Activated CD8-positive, alpha-beta T cell treated with anti-CD3 and anti-CD28 coated beads for 36 hours (primary cell): ENCODE data around the gene KLHL2. TPM values are rescaled to one million over a fixed set of nuclear protein-coding genes. Genes with fewer than 3 reads are reported as not detected.
"Not testable (repeated sequence)": the region's sequence is repeated elsewhere in the genome, so short reads cannot be mapped to it uniquely, and the experiment has no call there.

Experiments
- ATAC-seq: fragments of 200-7000 bp; cut with Tn5 transposase; one replicate; pipeline ENCODE4 v1.10.0; 2021; ENCODE audit warnings: mild to moderate bottlenecking, moderate library complexity
- CTCF ChIA-PET: fragments of 350-600 bp; sonication (Branson Sonifier 250); formaldehyde crosslinking; loops from one replicate; lab custom pipeline; 2021; ENCODE audit warnings: antibody characterized with exemption; lab: Charles Lee
- POLR2A ChIA-PET: fragments of 350-600 bp; sonication (Branson Sonifier 250); formaldehyde crosslinking; loops from one replicate; lab custom pipeline; 2021; ENCODE audit warnings: antibody characterized with exemption; lab: Charles Lee
- DNase-seq: peaks from one replicate; pipeline ENCODE4 v3.0.0-alpha.2; 2020
- H3K27ac Mint-ChIP-seq: one replicate; pipeline ENCODE4 v1.8.0; 2021; ENCODE audit warnings: mild to moderate bottlenecking, mixed read lengths
- H3K27me3 Mint-ChIP-seq: one replicate; pipeline ENCODE4 v1.8.0; 2021; ENCODE audit warnings: mixed read lengths
- H3K36me3 Mint-ChIP-seq: one replicate; pipeline ENCODE4 v1.8.0; 2021; ENCODE audit warnings: low read depth, mixed read lengths
- H3K4me1 Mint-ChIP-seq: one replicate; pipeline ENCODE4 v1.8.0; 2021; ENCODE audit warnings: low read depth, mixed read lengths
- H3K4me3 Mint-ChIP-seq: one replicate; pipeline ENCODE4 v1.8.0; 2021; ENCODE audit warnings: mild to moderate bottlenecking, moderate library complexity, mixed read lengths
- H3K9me3 Mint-ChIP-seq: one replicate; pipeline ENCODE4 v1.8.0; 2021; ENCODE audit warnings: mixed read lengths
- CTCF ChIP-seq: fragments of 200-600 bp; IDR thresholded peaks from one replicate; pipeline ENCODE4 v1.8.0; 2022; ENCODE audit warnings: antibody characterized with exemption, mild to moderate bottlenecking
- intact Hi-C: fragments of 100-400 bp; cut with micrococcal nuclease; formaldehyde crosslinking; loops from one replicate; pipeline ENCODE4 v1.10.0; 2022
- total RNA-seq, 2 experiments: library from RNA; stranded (reverse); gene quantifications; one replicate each; pipeline ENCODE4 v1.2.3, GENCODE V29; 2021

KLHL2 gene
- total RNA-seq, 2 experiments from 2014 or later = 24.5 to 29.4 TPM

DNA sequence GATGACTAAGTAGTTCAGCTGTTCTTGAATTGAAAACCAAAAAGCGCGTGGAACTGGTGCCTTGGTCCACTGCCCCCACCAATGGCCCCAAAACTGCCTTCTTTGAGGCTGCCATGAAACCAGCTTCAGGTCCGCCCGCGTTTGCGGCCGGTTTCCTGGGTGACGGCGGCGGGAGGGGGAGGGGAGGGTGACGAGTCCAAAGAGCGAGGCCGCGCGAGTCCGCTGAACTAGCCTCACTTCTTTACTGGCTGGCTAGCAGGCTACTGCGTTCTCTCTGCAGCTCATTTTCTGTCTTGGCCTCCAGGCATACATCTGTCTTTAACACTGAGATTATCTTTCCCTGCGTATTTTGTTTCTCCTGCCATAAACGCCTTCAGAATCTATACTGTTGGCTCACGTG lies 72.2 kb downstream of the KLHL2 start:
- intact Hi-C loops, POLR2A ChIA-PET, ATAC-seq, H3K9me3 Mint-ChIP-seq, H3K27me3 Mint-ChIP-seq, H3K4me1 Mint-ChIP-seq, DNase-seq, CTCF ChIA-PET, H3K27ac Mint-ChIP-seq, H3K4me3 Mint-ChIP-seq: not testable (repeated sequence)
- peaks cover 36% of the 10 kb centered on the region for H3K36me3 Mint-ChIP-seq

DNA sequence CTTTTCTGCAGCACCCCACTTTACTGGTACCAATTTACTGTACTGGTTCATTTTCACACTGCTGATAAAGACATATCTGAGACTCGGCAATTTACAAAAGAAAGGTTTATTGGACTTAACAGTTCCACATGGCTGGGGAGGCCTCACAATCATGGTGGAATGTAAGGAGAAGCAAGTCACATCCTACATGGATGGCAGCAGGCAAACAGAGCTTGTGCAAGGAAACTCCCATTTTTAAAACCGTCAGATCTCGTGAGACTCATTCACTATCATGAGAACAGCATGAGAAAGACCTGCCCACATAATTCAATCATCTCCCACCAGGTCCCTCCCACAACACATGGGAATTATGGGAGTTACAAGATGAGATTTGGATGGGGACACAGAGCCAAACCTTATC lies 77.3 kb downstream of the KLHL2 start:
- DNase-seq, intact Hi-C loops, ATAC-seq, H3K27ac Mint-ChIP-seq, H3K27me3 Mint-ChIP-seq, H3K9me3 Mint-ChIP-seq, CTCF ChIA-PET, POLR2A ChIA-PET, H3K4me3 Mint-ChIP-seq: not testable (repeated sequence)
- peaks cover 37% of the 10 kb centered on the region for H3K4me1 Mint-ChIP-seq
- peaks cover 43% of the 10 kb centered on the region for H3K36me3 Mint-ChIP-seq

DNA sequence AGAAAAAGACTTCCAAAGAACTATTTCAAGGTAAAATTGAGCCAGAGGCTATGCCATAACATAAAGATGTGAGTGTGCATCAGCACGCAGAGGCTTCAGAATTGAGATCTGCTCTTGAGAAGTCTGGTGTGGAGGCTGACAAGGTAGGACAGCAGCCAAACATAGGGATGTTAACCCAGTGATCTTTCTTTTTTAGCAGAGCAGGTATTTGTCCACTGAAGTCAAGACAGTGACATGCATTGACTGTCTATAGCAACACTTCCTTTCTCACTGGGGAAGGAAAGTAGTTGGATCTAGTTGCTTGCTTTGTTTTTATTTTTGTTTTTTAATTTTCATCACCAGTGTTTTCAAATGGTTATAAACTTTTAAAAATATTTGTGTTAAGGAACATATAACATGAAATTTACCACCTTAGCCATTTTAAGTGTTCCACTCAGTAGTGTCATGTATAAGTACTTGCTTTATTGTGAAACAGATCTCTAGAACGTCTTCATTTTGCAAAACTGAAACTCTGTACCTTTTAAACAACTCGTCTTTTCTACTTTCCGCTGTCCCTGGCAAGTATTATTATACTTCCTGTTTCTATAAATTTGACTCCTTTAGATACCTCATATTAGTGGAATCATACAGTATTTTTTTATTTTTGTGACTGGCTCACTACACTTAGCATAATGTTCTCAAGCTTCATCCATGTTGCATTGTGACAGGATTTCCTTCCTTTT lies 79.4 kb downstream of the KLHL2 start:
- peaks cover 39% of the 10 kb centered on the region for H3K4me1 Mint-ChIP-seq
- peak; percentile 60 for ATAC-seq
- CTCF ChIA-PET, H3K9me3 Mint-ChIP-seq, DNase-seq, intact Hi-C loops, POLR2A ChIA-PET, H3K27me3 Mint-ChIP-seq: not testable (repeated sequence)
- peaks cover 47% of the 10 kb centered on the region for H3K36me3 Mint-ChIP-seq
- H3K27ac Mint-ChIP-seq = peak overlapping the region; percentile 83
- H3K4me3 Mint-ChIP-seq = peak overlapping the region; percentile 35

DNA sequence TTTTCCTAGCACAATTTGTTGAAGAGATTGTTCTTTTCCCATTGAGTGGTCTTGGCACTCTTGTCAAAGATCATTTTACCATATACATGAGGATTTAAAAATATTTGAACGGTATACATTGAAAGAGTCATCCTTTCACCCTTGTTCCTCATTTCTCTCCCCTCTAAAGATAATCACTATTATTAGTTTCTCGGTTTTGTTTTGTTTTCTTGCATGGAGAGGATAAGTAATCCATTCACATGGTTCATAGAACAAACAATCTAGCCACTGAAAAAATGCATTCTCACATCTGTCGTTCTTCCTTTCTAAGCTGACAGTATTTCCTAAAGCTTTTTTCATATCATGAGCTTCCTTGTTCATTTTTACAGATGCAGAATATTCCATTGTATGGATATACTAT lies 80.9 kb downstream of the KLHL2 start:
- TF ChIP-seq CTCF = no peak
- ATAC-seq = no peak
- H3K27ac Mint-ChIP-seq = no peak overlapping the region
- peaks cover 34% of the 10 kb centered on the region for H3K36me3 Mint-ChIP-seq
- intact Hi-C loops = no loop called here
- no peak overlapping the region for H3K4me3 Mint-ChIP-seq
- CTCF ChIA-PET = no interaction called here
- H3K4me1 Mint-ChIP-seq = peaks cover 39% of the 10 kb centered on the region
- no peak for DNase-seq
- H3K9me3 Mint-ChIP-seq = peaks cover 2% of the 10 kb centered on the region
- no peaks in the 10 kb centered on the region for H3K27me3 Mint-ChIP-seq
- POLR2A ChIA-PET = no interaction called here

DNA sequence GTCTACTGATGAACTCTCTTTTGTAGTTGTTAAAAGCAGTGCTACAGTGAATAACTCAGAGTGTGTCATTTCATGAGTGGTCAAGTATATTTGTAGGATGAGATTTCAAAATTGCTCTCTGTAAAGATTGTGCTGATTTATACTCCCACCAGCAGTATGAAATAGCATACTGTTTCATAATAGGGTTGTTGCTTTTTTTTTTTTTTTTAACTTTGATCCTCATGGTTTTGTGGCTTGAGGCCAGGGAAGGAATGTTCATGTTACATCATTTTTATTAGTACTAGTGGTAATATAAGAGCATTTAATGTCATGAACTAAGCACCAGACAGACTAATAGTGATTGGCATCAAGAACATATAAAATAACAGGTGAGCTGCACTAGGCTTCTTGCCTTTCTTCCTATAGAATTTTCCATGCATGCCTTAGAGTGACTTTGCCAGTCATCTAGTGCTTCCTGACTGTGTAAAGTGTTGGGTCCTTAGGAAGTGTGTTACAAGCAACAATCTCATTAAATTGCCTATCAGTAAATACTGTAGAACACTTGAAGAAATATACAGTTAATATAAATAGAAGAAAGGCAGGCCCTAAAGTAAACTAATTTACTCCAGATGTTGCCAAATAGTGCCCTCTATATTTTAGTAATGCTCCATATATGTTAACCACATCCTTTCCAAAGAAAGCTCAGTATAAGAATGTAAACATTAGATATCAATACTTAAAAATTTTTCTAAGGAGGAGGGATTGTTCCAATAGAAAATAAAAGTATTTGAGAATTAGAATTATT lies 81.5 kb downstream of the KLHL2 start:
- Mint-ChIP-seq H3K4me1 (peaks cover 39% of the 10 kb centered on the region), H3K27ac (no peak overlapping the region), H3K9me3 (peaks cover 2% of the 10 kb centered on the region), H3K4me3 (no peak overlapping the region), H3K36me3 (peaks cover 30% of the 10 kb centered on the region), H3K27me3 (no peaks in the 10 kb centered on the region)
- CTCF ChIA-PET = no interaction called here
- no peak for TF ChIP-seq CTCF
- intact Hi-C loops = no loop called here
- ATAC-seq = no peak
- POLR2A ChIA-PET = no interaction called here
- DNase-seq = no peak

- intact Hi-C loops = no loop called here
- CTCF ChIA-PET = no interaction called here
- H3K4me1 Mint-ChIP-seq = peaks cover 45% of the 10 kb centered on the region
These were observed 82.0 kb downstream of the KLHL2 start for GRCh38 chr4:165289423-165289785.

More at GRCh38 chr4:165289423-165289785, 82.0 kb downstream of the KLHL2 start:
- ATAC-seq (no peak), DNase-seq (no peak)
- Mint-ChIP-seq H3K4me3 (no peak overlapping the region), H3K27me3 (no peaks in the 10 kb centered on the region), H3K27ac (no peak overlapping the region), H3K36me3 (peaks cover 26% of the 10 kb centered on the region), H3K9me3 (no peaks in the 10 kb centered on the region)
- no peak for TF ChIP-seq CTCF
- POLR2A ChIA-PET = no interaction called here
